ENCODE data around the gene ZMYM2. TPM values are rescaled to one million over a fixed set of nuclear protein-coding genes. Genes with fewer than 3 reads are reported as not detected.

Gene ZMYM2
- total and polyA plus RNA-seq, 10 of the 15 experiments (the other 5 are each of a cell fraction or from before 2014, with no cell fraction given) = 9.5 to 60.4 (median 34.6) TPM

- Histone ChIP-seq H3K4me3 (no peak overlapping the region), H4K20me1 (ENCODE audit: control insufficient read depth, insufficient read depth) (no peaks in the 10 kb centered on the region), H3K27ac (ENCODE audit: control insufficient read depth, insufficient read depth) (no peak overlapping the region), H2AFZ (ENCODE audit: control insufficient read depth, low read depth, low read length) (no peak overlapping the region), H3K4me2 (ENCODE audit: control insufficient read depth, insufficient read depth) (no peak overlapping the region), H3K27me3 (replicated peaks in 1 of 2; ENCODE audit: control insufficient read depth in 2 of 2, insufficient read depth in 2 of 2, low read length in 1 of 2) (no peaks in the 10 kb centered on the region), H3K9me3 (replicated peaks; ENCODE audit: control insufficient read depth, insufficient read depth, low read length) (no peaks in the 10 kb centered on the region), H3K4me1 (ENCODE audit: control insufficient read depth, insufficient read depth, low read length) (no peaks in the 10 kb centered on the region), H3K36me3 (ENCODE audit: control insufficient read depth in 2 of 2, insufficient read depth in 2 of 2, low read length in 1 of 2) (peaks cover 0 to 17% of the 10 kb centered on the region in 2 experiments; a peak in 3 of 4 replicates), H3K79me2 (ENCODE audit: control insufficient read depth, insufficient read depth, low read length) (no peaks in the 10 kb centered on the region), H3K9ac (ENCODE audit: control insufficient read depth, insufficient read depth, low read length) (no peak overlapping the region)
- TF ChIP-seq TCF12 (IDR thresholded peaks at IDR 0.05; ENCODE audit: low read depth, low read length) (no peak), ESRRA (IDR thresholded peaks at IDR 0.05; ENCODE audit: low read length) (no peak), NFYA (IDR thresholded peaks at IDR 0.05; ENCODE audit: borderline replicate concordance, low read depth, low read length) (no peak), ZNF274 (IDR thresholded peaks at IDR 0.05; ENCODE audit: insufficient read depth, insufficient read length) (no peak), SMC3 (IDR thresholded peaks at IDR 0.05; ENCODE audit: borderline replicate concordance, low read length) (no peak), DPF2 (IDR thresholded peaks at IDR 0.05) (no peak), JUND (IDR thresholded peaks at IDR 0.05; ENCODE audit: low read depth, low read length) (no peak), SREBF1 (IDR thresholded peaks at IDR 0.05; ENCODE audit: low read length) (no peak), ZNF207 (IDR thresholded peaks at IDR 0.05; ENCODE audit: borderline replicate concordance) (no peak), ZBTB33 (IDR thresholded peaks at IDR 0.05) (no peak), E4F1 (IDR thresholded peaks at IDR 0.05; ENCODE audit: borderline replicate concordance, partially characterized antibody) (no peak), FOXK2 (IDR thresholded peaks at IDR 0.05) (no peak), GATAD2B (conservative IDR thresholded peaks at IDR 0.05; ENCODE audit: low read depth) (no peak), TCF7 (IDR thresholded peaks at IDR 0.05; ENCODE audit: borderline replicate concordance) (no peak)
- SMC1A ChIA-PET (ENCODE audit: uncharacterized antibody, unreplicated experiment) = no interaction called here
- BruUV-seq (replicated peaks) = no TSS peak
- RAD21 ChIA-PET (ENCODE audit: unreplicated experiment) = no interaction called here
- DNase-seq (ENCODE audit: low read depth, low spot score) = no peak
- CTCF ChIA-PET = no interaction called here
- intact Hi-C loops (cut with micrococcal nuclease; ENCODE audit: unreplicated experiment) = no loop called here
- POLR2A ChIA-PET = no interaction called here
- ATAC-seq = no peak
- 100% methylated on average over 1 of the region's 1 CpG for WGBS (ENCODE audit: insufficient coverage, insufficient replicate concordance, low lambda C conversion rate, missing lambda C conversion rate)
- FAIRE-seq = no peak
- in situ Hi-C loops (cut with MboI) = no loop called here
These were observed 99.4 kb downstream of the ZMYM2 start for GRCh38 chr13:20057963-20058362.
